Measurements from ENCODE around the gene RASAL1.

- no peak for TF ChIP-seq EZH2phosphoT487 (IDR thresholded peaks at IDR 0.05; ENCODE audit: low read depth)
- TF ChIP-seq, protein P1, sequence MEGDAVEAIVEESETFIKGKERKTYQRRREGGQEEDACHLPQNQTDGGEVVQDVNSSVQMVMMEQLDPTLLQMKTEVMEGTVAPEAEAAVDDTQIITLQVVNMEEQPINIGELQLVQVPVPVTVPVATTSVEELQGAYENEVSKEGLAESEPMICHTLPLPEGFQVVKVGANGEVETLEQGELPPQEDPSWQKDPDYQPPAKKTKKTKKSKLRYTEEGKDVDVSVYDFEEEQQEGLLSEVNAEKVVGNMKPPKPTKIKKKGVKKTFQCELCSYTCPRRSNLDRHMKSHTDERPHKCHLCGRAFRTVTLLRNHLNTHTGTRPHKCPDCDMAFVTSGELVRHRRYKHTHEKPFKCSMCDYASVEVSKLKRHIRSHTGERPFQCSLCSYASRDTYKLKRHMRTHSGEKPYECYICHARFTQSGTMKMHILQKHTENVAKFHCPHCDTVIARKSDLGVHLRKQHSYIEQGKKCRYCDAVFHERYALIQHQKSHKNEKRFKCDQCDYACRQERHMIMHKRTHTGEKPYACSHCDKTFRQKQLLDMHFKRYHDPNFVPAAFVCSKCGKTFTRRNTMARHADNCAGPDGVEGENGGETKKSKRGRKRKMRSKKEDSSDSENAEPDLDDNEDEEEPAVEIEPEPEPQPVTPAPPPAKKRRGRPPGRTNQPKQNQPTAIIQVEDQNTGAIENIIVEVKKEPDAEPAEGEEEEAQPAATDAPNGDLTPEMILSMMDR (IDR thresholded peaks at IDR 0.05; ENCODE audit: low read depth, low read length) = no peak
Observed at GRCh38 chr12:113170457-113170856, 34.9 kb upstream of the RASAL1 start.
